Measurements from ENCODE around the gene DRAM1. TPM values are rescaled to one million over a fixed set of nuclear protein-coding genes. Genes with fewer than 3 reads are reported as not detected.

DRAM1 gene
- total and polyA plus RNA-seq, 2 of the 4 experiments (the other 2 are of a cell fraction): 20.0 to 27.2 TPM

- peak overlapping the region; percentile 85 for H2BK20ac ChIP-seq (ENCODE audit: low read depth, low read length)
- H4K20me1 ChIP-seq (ENCODE audit: insufficient read depth, low read length): no peaks in the 10 kb centered on the region; the same call in 1 of the 2 replicates
- H3K9me1 ChIP-seq (ENCODE audit: insufficient read depth, low read length): peaks cover 6% of the 10 kb centered on the region; the same call in 1 of the 2 replicates
- H4K91ac ChIP-seq (ENCODE audit: insufficient read depth, low read depth, low read length): peak overlapping the region; percentile 83
- peak overlapping the region; percentile 85; the same call in 2 of the 3 replicates for H2BK15ac ChIP-seq (ENCODE audit: low read depth, low read length)
- H2AK9ac ChIP-seq (replicated peaks; ENCODE audit: low read depth, low read length, poor library complexity): no peak overlapping the region
- peak overlapping the region; percentile 99 for H3K18ac ChIP-seq (ENCODE audit: low read depth, low read length)
- H3K4me1 ChIP-seq (ENCODE audit: control insufficient read depth, insufficient read depth, low read length): peaks cover 19% of the 10 kb centered on the region
- TF ChIP-seq NFE2L2 (IDR thresholded peaks at IDR 0.05; ENCODE audit: low read depth, low read length) (no peak), RAD21 (IDR thresholded peaks at IDR 0.05; ENCODE audit: low read length) (no peak), MAFK (IDR thresholded peaks at IDR 0.05; ENCODE audit: low read depth, low read length) (peak; percentile 86)
- H3K4me3 ChIP-seq (ENCODE audit: insufficient read depth, low read depth, low read length): no peak overlapping the region
- peak overlapping the region; percentile 93 for H3K4ac ChIP-seq (ENCODE audit: low read depth, low read length)
- dilution Hi-C loops (cut with HindIII; ENCODE audit: low sequenced_read_pairs, unreplicated experiment) (no loop called here), in situ Hi-C loops (cut with MboI; ENCODE audit: low sequenced_read_pairs) (no loop called here), intact Hi-C loops (cut with micrococcal nuclease) (no loop called here)
- DNase-seq: no peak
- ChIA-PET POLR2A (ENCODE audit: unreplicated experiment) (no interaction called here), CTCF (no interaction called here)
- H3K27me3 ChIP-seq (ENCODE audit: control insufficient read depth, insufficient read depth, low read length): no peaks in the 10 kb centered on the region
- H3K27ac ChIP-seq (ENCODE audit: insufficient read depth, low read length): peak overlapping the region; percentile 98
- H3K56ac ChIP-seq (ENCODE audit: extremely low read depth, insufficient read depth, low read length): peak overlapping the region; percentile 63; the same call in 1 of the 2 replicates
- peaks cover 16 to 42% of the 10 kb centered on the region in 2 experiments; a peak in 3 of 4 replicates for H3K79me1 ChIP-seq (ENCODE audit: low read depth in 1 of 2, low read length in 2 of 2)
- H4K5ac ChIP-seq (ENCODE audit: low read depth, low read length): peak overlapping the region; percentile 100
- H2BK5ac ChIP-seq (ENCODE audit: low read depth, low read length, poor library complexity, severe bottlenecking): peak overlapping the region; percentile 95
- peak overlapping the region; percentile 52 to 76 for H4K8ac ChIP-seq (ENCODE audit: low read depth in 2 of 2, low read length in 2 of 2)
- no peak overlapping the region for H2AFZ ChIP-seq (replicated peaks; ENCODE audit: low read length, poor library complexity)
- H3K4me2 ChIP-seq (ENCODE audit: low read depth, low read length): no peak overlapping the region
- no peaks in the 10 kb centered on the region for H3K9me3 ChIP-seq (ENCODE audit: control insufficient read depth, insufficient read depth, low read length)
- no peaks in the 10 kb centered on the region for H3K36me3 ChIP-seq (ENCODE audit: control insufficient read depth, insufficient read depth, low read length)
- no TSS peak for BruUV-seq (replicated peaks)
- peak overlapping the region; percentile 93 for H2AK5ac ChIP-seq (ENCODE audit: low read depth, low read length)
- H3K23ac ChIP-seq (ENCODE audit: low read depth, low read length): peak overlapping the region; percentile 70
- peak overlapping the region; percentile 79 for H3K14ac ChIP-seq (replicated peaks; ENCODE audit: low read depth, low read length)
- H3K9ac ChIP-seq (ENCODE audit: low read depth, low read length): no peak overlapping the region
- peak overlapping the region; percentile 94 for H2BK120ac ChIP-seq (ENCODE audit: low read depth, low read length)
- ATAC-seq (ENCODE audit: low read depth): no peak
Observed at GRCh38 chr12:101892794-101893193, 15.4 kb downstream of the DRAM1 start.

All from IMR-90 (cell line).